ENCODE measurements around the gene MYO7A. TPM values are rescaled to one million over a fixed set of nuclear protein-coding genes. Genes with fewer than 3 reads are reported as not detected.
A peak's percentile ranks its signal among the peaks of the same experiment; 100 is the strongest.

The MYO7A gene
- 11.6 TPM for total RNA-seq (ENCODE audit: unreplicated experiment)
- long read RNA-seq, result 0 reads

GRCh38 chr11:77127920-77128691 lies at the start of gene MYO7A:
Gene MYO7A, plus strand, starts transcription at chr11:77128246. Its CDS starts 2,389 bp downstream, at chr11:77130635.
- Mint-ChIP-seq H3K36me3 (ENCODE audit: unreplicated experiment) (no peaks in the 10 kb centered on the region), H3K4me3 (ENCODE audit: unreplicated experiment) (peak within 1 kb of the TSS; percentile 86), H3K4me1 (ENCODE audit: low read depth, unreplicated experiment) (peaks cover 15% of the 10 kb centered on the region), H3K27ac (ENCODE audit: unreplicated experiment) (peak within 1 kb of the TSS; percentile 96), H3K9me3 (ENCODE audit: unreplicated experiment) (peaks cover 8% of the 10 kb centered on the region), H3K27me3 (ENCODE audit: unreplicated experiment) (peaks cover 7% of the 10 kb centered on the region)
- peak; percentile 86 for DNase-seq
- TF ChIP-seq CTCF (IDR thresholded peaks at IDR 0.05; ENCODE audit: partially characterized antibody, unreplicated experiment), result no peak

- H3K4me1 Mint-ChIP-seq (ENCODE audit: low read depth, unreplicated experiment), result peaks cover 8% of the 10 kb centered on the region
- H3K9me3 Mint-ChIP-seq (ENCODE audit: unreplicated experiment), result peaks cover 9% of the 10 kb centered on the region
- no peak overlapping the region for H3K4me3 Mint-ChIP-seq (ENCODE audit: unreplicated experiment)
- H3K27ac Mint-ChIP-seq (ENCODE audit: unreplicated experiment), result no peak overlapping the region
- H3K36me3 Mint-ChIP-seq (ENCODE audit: unreplicated experiment), result peaks cover 20% of the 10 kb centered on the region
- DNase-seq, result no peak
- H3K27me3 Mint-ChIP-seq (ENCODE audit: unreplicated experiment), result no peaks in the 10 kb centered on the region
- TF ChIP-seq CTCF (IDR thresholded peaks at IDR 0.05; ENCODE audit: partially characterized antibody, unreplicated experiment), result no peak
These were observed 48.4 kb upstream of the MYO7A start for GRCh38 chr11:77079666-77080065.

- Mint-ChIP-seq H3K4me3 (ENCODE audit: unreplicated experiment) (no peak overlapping the region), H3K9me3 (ENCODE audit: unreplicated experiment) (peaks cover 11% of the 10 kb centered on the region), H3K4me1 (ENCODE audit: low read depth, unreplicated experiment) (peaks cover 8% of the 10 kb centered on the region), H3K27ac (ENCODE audit: unreplicated experiment) (no peak overlapping the region), H3K27me3 (ENCODE audit: unreplicated experiment) (no peaks in the 10 kb centered on the region), H3K36me3 (ENCODE audit: unreplicated experiment) (peaks cover 20% of the 10 kb centered on the region)
- no peak for DNase-seq
- TF ChIP-seq CTCF (IDR thresholded peaks at IDR 0.05; ENCODE audit: partially characterized antibody, unreplicated experiment), result no peak
These were observed 47.3 kb upstream of the MYO7A start for GRCh38 chr11:77080643-77081210.

- Mint-ChIP-seq H3K36me3 (ENCODE audit: unreplicated experiment) (peaks cover 20% of the 10 kb centered on the region), H3K4me3 (ENCODE audit: unreplicated experiment) (no peak overlapping the region), H3K27me3 (ENCODE audit: unreplicated experiment) (no peaks in the 10 kb centered on the region), H3K9me3 (ENCODE audit: unreplicated experiment) (peaks cover 11% of the 10 kb centered on the region), H3K4me1 (ENCODE audit: low read depth, unreplicated experiment) (peaks cover 8% of the 10 kb centered on the region), H3K27ac (ENCODE audit: unreplicated experiment) (no peak overlapping the region)
- peak; percentile 52 for DNase-seq
- TF ChIP-seq CTCF (IDR thresholded peaks at IDR 0.05; ENCODE audit: partially characterized antibody, unreplicated experiment), result no peak
These were observed 46.6 kb upstream of the MYO7A start for GRCh38 chr11:77081381-77081851.

Data from glutamatergic neuron (in vitro differentiated cells).